ENCODE data around the gene NRIP1. TPM values are rescaled to one million over a fixed set of nuclear protein-coding genes. Genes with fewer than 3 reads are reported as not detected.
"Not testable (repeated sequence)": the region's sequence is repeated elsewhere in the genome, so short reads cannot be mapped to it uniquely, and the experiment has no call there.

NRIP1 gene
- total RNA-seq, 1 experiment from 2014 or later = 9.4 TPM

- no peak for DNase-seq (ENCODE audit: low read depth, low spot score)
- in situ Hi-C loops (cut with HindIII; ENCODE audit: low pct_unique_long_range_greater_than_20kb, low sequenced_read_pairs) = no loop called here
These were observed 102.6 kb downstream of the NRIP1 start for GRCh38 chr21:14962217-14962616.

DNA sequence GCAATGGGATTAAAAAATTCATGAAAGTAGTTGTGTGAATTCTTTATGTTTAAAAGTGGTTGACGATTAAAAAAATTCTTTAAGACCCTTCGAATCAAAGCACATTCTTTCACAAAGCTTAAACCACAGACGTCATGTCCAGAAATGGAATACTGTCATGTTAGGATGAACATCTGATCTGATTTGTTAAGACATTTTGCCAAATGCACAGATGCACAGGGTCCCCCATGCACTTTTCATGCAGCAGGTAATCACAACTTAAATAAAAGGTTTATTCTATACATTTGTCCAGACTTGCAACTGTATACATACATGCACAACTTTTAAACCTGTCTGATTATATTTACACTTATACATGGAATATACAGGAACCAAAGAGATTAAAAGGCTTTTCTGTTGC is 103.3 kb downstream of the NRIP1 start:
- in situ Hi-C loops (cut with HindIII; ENCODE audit: low pct_unique_long_range_greater_than_20kb, low sequenced_read_pairs) = no loop called here
- DNase-seq (ENCODE audit: low read depth, low spot score) = no peak

DNA sequence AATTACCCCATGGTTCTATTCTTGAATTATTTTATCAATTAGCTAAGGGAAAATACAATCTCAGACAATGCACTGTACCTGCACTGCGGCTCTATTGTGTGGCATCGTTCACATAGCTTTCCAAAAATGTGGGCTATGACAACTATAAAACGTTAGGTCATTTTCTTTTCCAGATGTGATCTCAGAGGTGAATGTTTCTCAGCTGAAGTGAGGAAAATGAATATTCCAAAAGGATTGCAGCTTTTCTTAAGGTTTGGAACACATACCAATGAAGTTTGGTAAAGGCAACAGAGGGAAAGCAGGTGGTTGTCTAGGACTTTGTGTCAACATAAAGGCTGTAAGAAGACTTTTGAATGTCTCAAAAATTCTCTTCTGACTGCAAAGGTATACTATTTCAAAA is 105.5 kb downstream of the NRIP1 start:
- DNase-seq (ENCODE audit: low read depth, low spot score) = no peak
- in situ Hi-C loops (cut with HindIII; ENCODE audit: low pct_unique_long_range_greater_than_20kb, low sequenced_read_pairs) = no loop called here

DNA sequence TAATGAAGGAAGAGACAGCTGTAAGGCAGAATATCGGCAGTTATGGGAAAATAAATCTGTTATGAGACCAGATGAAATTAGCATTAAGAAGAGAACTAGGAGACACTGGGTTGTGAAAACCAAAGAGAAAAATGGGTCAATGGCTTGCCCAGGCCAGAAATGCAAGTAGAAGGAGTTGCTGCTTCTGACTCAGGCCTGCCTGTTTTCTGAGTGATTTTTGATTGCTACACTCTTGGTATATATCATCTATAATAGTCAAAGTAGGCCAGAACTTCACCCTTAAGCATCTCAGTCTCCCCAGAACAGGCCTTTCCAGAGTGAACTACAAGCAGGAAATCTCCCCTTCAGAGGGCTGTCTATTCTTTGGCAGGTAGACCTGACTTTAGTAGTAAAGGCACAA is 107.0 kb downstream of the NRIP1 start:
- in situ Hi-C loops (cut with HindIII; ENCODE audit: low pct_unique_long_range_greater_than_20kb, low sequenced_read_pairs) = no loop called here
- DNase-seq (ENCODE audit: low read depth, low spot score) = no peak

GRCh38 chr21:14956807-14957206 is 108.0 kb downstream of the NRIP1 start:
- DNase-seq (ENCODE audit: low read depth, low spot score) = no peak
- in situ Hi-C loops (cut with HindIII; ENCODE audit: low pct_unique_long_range_greater_than_20kb, low sequenced_read_pairs) = no loop called here

DNA sequence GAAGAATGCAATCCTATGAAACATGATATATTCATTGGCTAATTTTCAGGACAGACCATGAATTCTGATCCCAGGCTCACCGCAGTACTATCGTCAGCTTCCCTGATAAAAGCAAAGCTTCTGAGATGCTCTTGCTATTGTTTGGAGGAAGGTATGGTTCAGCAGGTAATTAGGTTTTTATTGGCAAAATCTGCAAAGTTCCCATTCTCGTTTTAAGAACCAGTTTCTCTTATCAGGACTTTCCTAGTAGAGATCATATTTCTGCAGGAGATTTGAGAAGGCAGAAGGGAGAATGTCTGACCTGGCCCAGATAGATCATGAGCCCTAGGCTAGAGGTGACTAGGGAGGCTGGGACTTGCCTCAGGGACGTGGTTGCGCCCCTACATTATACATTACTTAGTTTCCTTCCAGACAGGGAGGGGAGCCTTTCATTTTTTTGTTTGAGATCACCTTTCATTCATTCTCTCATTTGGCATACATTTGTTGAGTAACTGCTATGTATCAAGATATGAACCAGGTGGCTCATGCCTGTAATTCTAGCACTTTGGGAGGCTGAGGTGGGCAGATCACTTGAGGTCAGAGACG is 108.8 kb downstream of the NRIP1 start:
- no peak for DNase-seq (ENCODE audit: low read depth, low spot score)
- in situ Hi-C loops (cut with HindIII; ENCODE audit: low pct_unique_long_range_greater_than_20kb, low sequenced_read_pairs) = no loop called here

DNA sequence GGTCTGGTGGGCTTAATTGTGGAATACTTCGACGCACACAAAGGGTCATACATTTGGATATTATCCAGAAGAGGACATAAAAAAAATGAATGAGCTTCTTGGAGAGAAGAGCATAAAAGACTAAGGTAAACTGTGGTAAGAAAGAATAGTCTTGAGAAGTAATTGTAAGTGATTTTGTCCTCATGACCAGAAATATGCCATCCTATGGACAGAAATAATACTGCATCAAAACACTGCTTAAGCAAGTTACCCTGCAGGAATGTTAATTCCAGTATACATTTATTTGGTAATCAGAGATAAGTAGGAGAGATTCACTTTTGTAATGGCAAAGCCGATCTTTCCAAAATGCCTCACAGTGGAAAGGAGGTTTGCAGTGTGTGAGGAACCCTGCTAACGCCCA is 111.9 kb downstream of the NRIP1 start:
- DNase-seq (ENCODE audit: low read depth, low spot score) = no peak
- in situ Hi-C loops (cut with HindIII; ENCODE audit: low pct_unique_long_range_greater_than_20kb, low sequenced_read_pairs) = no loop called here

- in situ Hi-C loops (cut with HindIII; ENCODE audit: low pct_unique_long_range_greater_than_20kb, low sequenced_read_pairs) = no loop called here
- DNase-seq (ENCODE audit: low read depth, low spot score) = no peak
These were observed 115.2 kb downstream of the NRIP1 start for GRCh38 chr21:14949603-14950002.

- no peak for DNase-seq (ENCODE audit: low read depth, low spot score)
- in situ Hi-C loops (cut with HindIII; ENCODE audit: low pct_unique_long_range_greater_than_20kb, low sequenced_read_pairs) = no loop called here
These were observed 117.1 kb downstream of the NRIP1 start for GRCh38 chr21:14947613-14948160.

GRCh38 chr21:14945176-14945575 is 119.6 kb downstream of the NRIP1 start:
- DNase-seq (ENCODE audit: low read depth, low spot score) = no peak
- in situ Hi-C loops (cut with HindIII; ENCODE audit: low pct_unique_long_range_greater_than_20kb, low sequenced_read_pairs) = no loop called here

DNA sequence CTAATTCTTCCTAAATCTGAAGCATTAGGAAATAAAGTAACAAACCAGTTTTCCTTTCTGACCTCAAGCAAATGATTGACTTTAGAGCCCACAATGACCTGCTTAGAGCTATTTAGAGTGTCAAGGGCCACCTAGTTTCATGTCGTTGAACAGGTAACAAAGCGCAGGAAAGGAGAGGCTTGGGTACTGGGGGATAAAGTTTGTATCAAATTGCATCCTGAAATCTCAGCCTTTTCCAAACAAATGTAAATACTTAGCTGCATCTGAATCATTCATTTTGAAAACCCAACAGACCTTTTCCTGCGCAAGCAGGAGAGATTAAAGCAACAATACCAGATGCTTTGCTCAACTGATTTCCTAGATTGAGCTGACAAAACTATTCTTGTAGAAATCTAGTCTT is 121.2 kb downstream of the NRIP1 start:
- DNase-seq (ENCODE audit: low read depth, low spot score) = no peak
- in situ Hi-C loops (cut with HindIII; ENCODE audit: low pct_unique_long_range_greater_than_20kb, low sequenced_read_pairs) = no loop called here

GRCh38 chr21:14942801-14943490 is 121.9 kb downstream of the NRIP1 start:
- in situ Hi-C loops (cut with HindIII; ENCODE audit: low pct_unique_long_range_greater_than_20kb, low sequenced_read_pairs) = no loop called here
- no peak for DNase-seq (ENCODE audit: low read depth, low spot score)

DNA sequence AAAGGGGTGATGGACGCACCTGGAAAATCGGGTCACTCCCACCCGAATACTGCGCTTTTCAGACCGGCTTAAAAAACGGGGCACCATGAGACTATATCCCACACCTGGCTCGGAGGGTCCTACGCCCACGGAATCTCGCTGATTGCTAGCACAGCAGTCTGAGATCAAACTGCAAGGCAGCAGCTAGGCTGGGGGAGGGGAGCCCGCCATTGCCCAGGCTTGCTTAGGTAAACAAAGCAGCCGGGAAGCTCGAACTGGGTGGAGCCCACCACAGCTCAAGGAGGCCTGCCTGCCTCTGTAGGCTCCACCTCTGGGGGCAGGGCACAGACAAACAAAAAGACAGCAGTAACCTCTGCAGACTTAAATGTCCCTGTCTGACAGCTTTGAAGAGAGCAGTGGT is 137.5 kb downstream of the NRIP1 start:
- in situ Hi-C loops (cut with HindIII; ENCODE audit: low pct_unique_long_range_greater_than_20kb, low sequenced_read_pairs); DNase-seq (ENCODE audit: low read depth, low spot score): not testable (repeated sequence)

DNA sequence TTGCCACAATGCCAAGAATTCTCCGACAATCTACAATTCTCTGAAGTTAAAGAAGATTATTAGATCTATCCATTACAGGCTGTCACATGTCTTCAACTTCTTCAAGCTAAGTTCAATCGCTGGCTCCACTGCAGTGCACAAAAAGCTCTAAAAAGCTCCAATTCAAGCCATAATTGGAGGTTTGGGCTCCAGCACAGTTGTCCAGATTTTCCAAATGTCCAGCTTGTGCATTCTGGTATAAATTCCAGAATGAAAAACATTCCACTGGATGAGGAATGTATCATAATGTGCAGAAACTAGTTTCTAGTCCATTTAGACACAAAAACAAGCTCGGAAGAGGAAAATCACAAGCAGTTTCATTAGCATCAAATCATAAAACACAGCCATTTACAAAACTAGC is 138.6 kb downstream of the NRIP1 start:
- in situ Hi-C loops (cut with HindIII; ENCODE audit: low pct_unique_long_range_greater_than_20kb, low sequenced_read_pairs) = no loop called here
- DNase-seq (ENCODE audit: low read depth, low spot score) = no peak

GRCh38 chr21:14923468-14923867 is 141.3 kb downstream of the NRIP1 start:
- in situ Hi-C loops (cut with HindIII; ENCODE audit: low pct_unique_long_range_greater_than_20kb, low sequenced_read_pairs) = no loop called here
- DNase-seq (ENCODE audit: low read depth, low spot score) = no peak

GRCh38 chr21:14922980-14923379 is 141.8 kb downstream of the NRIP1 start:
- DNase-seq (ENCODE audit: low read depth, low spot score) = no peak
- in situ Hi-C loops (cut with HindIII; ENCODE audit: low pct_unique_long_range_greater_than_20kb, low sequenced_read_pairs) = no loop called here

GRCh38 chr21:14918527-14918926 is 146.3 kb downstream of the NRIP1 start:
- in situ Hi-C loops (cut with HindIII; ENCODE audit: low pct_unique_long_range_greater_than_20kb, low sequenced_read_pairs) = no loop called here
- DNase-seq (ENCODE audit: low read depth, low spot score) = no peak

- no peak for DNase-seq (ENCODE audit: low read depth, low spot score)
- in situ Hi-C loops (cut with HindIII; ENCODE audit: low pct_unique_long_range_greater_than_20kb, low sequenced_read_pairs) = no loop called here
These were observed 147.0 kb downstream of the NRIP1 start for GRCh38 chr21:14917762-14918161.

DNA sequence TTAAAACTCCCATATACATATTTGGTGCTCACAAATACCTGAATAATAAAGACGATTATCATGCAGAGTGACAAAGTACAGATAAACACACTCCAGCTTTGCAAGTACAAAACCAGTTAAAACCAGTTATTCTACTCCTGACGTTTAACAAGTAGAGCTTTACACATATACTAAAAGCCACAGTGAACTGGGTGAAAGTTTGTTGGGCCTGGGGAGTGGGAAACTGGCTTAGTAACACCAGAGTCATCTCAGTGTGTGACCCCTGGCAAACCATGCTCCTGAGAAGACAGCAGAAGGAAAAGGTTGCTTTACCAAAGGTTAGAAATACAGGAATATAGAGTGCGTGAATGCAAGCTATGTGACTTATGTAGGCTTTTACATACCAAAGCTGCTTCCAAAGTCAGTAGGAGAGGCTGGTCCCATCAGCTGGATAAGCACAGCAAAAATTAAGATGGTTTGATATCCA is 148.1 kb downstream of the NRIP1 start:
- in situ Hi-C loops (cut with HindIII; ENCODE audit: low pct_unique_long_range_greater_than_20kb, low sequenced_read_pairs) = no loop called here
- no peak for DNase-seq (ENCODE audit: low read depth, low spot score)
